HEK293T (cell line): ENCODE results near the gene KRTAP10-2.

Source experiments
- ARNT ChIP-seq: fragments of 450-650 bp; IDR thresholded peaks from 2 replicates; pipeline ENCODE4 v1.6.1; 2017; ENCODE audit warnings: mild to moderate bottlenecking
- BHLHE40 ChIP-seq: fragments of 450-650 bp; IDR thresholded peaks from 2 replicates; pipeline ENCODE4 v1.6.1; 2016; ENCODE audit warnings: mild to moderate bottlenecking, moderate library complexity, borderline replicate concordance
- ELF4 ChIP-seq: fragments of 450-650 bp; IDR thresholded peaks from 2 replicates; pipeline ENCODE4 v1.6.1; 2017; ENCODE audit warnings: antibody characterized with exemption
- FOXA1 ChIP-seq: fragments of 450-650 bp; IDR thresholded peaks from 2 replicates; pipeline ENCODE4 v1.6.1; 2016; ENCODE audit warnings: mild to moderate bottlenecking
- FOXK2 ChIP-seq: fragments of 450-650 bp; IDR thresholded peaks from 2 replicates; pipeline ENCODE4 v1.6.1; 2016; ENCODE audit warnings: mild to moderate bottlenecking
- L3MBTL2 ChIP-seq: fragments of 450-650 bp; conservative IDR thresholded peaks from 2 replicates; pipeline ENCODE4 v1.6.1; 2016; ENCODE audit warnings: mild to moderate bottlenecking
- LEF1 ChIP-seq: fragments of 450-650 bp; IDR thresholded peaks from 2 replicates; pipeline ENCODE4 v1.6.1; 2017; ENCODE audit warnings: mild to moderate bottlenecking, borderline replicate concordance
- NFRKB ChIP-seq: fragments of 450-650 bp; IDR thresholded peaks from 2 replicates; pipeline ENCODE4 v1.6.1; 2016; ENCODE audit warnings: mild to moderate bottlenecking, moderate library complexity
- PKNOX1 ChIP-seq: fragments of 450-650 bp; IDR thresholded peaks from 2 replicates; pipeline ENCODE4 v1.6.1; 2016
- SP1 ChIP-seq: fragments of 450-650 bp; IDR thresholded peaks from 2 replicates; pipeline ENCODE4 v1.6.1; 2017
- SUZ12 ChIP-seq: fragments of 450-650 bp; IDR thresholded peaks from 2 replicates; pipeline ENCODE4 v1.6.1; 2016; ENCODE audit warnings: mild to moderate bottlenecking
- TARDBP ChIP-seq: fragments of 450-650 bp; IDR thresholded peaks from 2 replicates; pipeline ENCODE4 v1.6.1; 2016
- ZNF384 ChIP-seq: fragments of 450-650 bp; IDR thresholded peaks from 2 replicates; pipeline ENCODE4 v1.6.1; 2016

DNA sequence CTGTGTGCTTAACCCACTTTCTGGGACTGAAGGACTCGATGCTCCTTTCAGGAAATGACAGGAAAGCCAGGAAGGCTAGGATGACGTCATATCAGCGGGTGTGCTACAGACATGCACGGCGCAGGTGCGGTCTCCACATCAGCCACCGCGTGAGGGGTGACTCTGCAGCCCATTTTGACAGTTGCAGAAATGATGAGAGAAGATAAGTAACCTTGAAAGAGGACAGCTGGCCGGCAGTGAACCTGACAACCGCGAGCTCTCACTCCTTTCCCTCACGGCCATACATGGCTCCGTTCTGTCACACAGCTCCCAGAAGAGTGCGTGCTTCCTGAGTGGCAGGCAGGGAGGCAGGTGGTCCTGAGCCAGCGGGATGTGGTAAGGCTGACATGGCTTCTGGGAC lies 30.8 kb upstream of the KRTAP10-2 start:
- no peak for TF ChIP-seq TARDBP
- no peak for TF ChIP-seq PKNOX1
- TF ChIP-seq FOXA1, result no peak
- no peak for TF ChIP-seq FOXK2
- no peak for TF ChIP-seq NFRKB
- no peak for TF ChIP-seq ZNF384
- no peak for TF ChIP-seq BHLHE40
- TF ChIP-seq L3MBTL2, result no peak
- no peak for TF ChIP-seq ELF4
- no peak for TF ChIP-seq LEF1
- no peak for TF ChIP-seq SP1
- no peak for TF ChIP-seq SUZ12
- TF ChIP-seq ARNT, result no peak
